ENCODE measurements around the gene NISCH.

The NISCH gene

GRCh38 chr3:52447512-52448355 lies 7.7 kb upstream of the NISCH start:
- no peak for DNase-seq (ENCODE audit: low read depth, low spot score)

GRCh38 chr3:52450489-52451236 lies 4.7 kb upstream of the NISCH start:
- no peak for DNase-seq (ENCODE audit: low read depth, low spot score)

GRCh38 chr3:52451237-52452083 lies 3.9 kb upstream of the NISCH start:
- DNase-seq (ENCODE audit: low read depth, low spot score): no peak

GRCh38 chr3:52452126-52452525 lies 3.3 kb upstream of the NISCH start:
- DNase-seq (ENCODE audit: low read depth, low spot score): no peak

GRCh38 chr3:52452570-52453221 lies 2.7 kb upstream of the NISCH start:
- DNase-seq (ENCODE audit: low read depth, low spot score): no peak

- DNase-seq (ENCODE audit: low read depth, low spot score): no peak
Measured at GRCh38 chr3:52453496-52454249, 1.7 kb upstream of the NISCH start, which contains the start of gene TNNC1. Gene TNNC1 (minus strand): TSS chr3:52454041. CDS start chr3:52454015, 26 bp downstream.

GRCh38 chr3:52454250-52454937 lies 1.0 kb upstream of the NISCH start:
- no peak for DNase-seq (ENCODE audit: low read depth, low spot score)

GRCh38 chr3:52454938-52455282 lies 494 bp upstream of the NISCH start:
- no peak for DNase-seq (ENCODE audit: low read depth, low spot score)

GRCh38 chr3:52456169-52456799 lies 880 bp downstream of the NISCH start:
- DNase-seq (ENCODE audit: low read depth, low spot score): no peak

GRCh38 chr3:52456800-52457183 lies 1.4 kb downstream of the NISCH start:
- DNase-seq (ENCODE audit: low read depth, low spot score): no peak

GRCh38 chr3:52458031-52458760 lies 2.8 kb downstream of the NISCH start:
- DNase-seq (ENCODE audit: low read depth, low spot score): no peak

- no peak for DNase-seq (ENCODE audit: low read depth, low spot score)
Measured at GRCh38 chr3:52458770-52459545, 3.6 kb downstream of the NISCH start.

- DNase-seq (ENCODE audit: low read depth, low spot score): no peak
Measured at GRCh38 chr3:52461874-52462273, 6.5 kb downstream of the NISCH start.

GRCh38 chr3:52463416-52463815 lies 8.0 kb downstream of the NISCH start:
- DNase-seq (ENCODE audit: low read depth, low spot score): no peak

- DNase-seq (ENCODE audit: low read depth, low spot score): no peak
Measured at GRCh38 chr3:52468336-52468735, 12.9 kb downstream of the NISCH start.

- DNase-seq (ENCODE audit: low read depth, low spot score): no peak
Measured at GRCh38 chr3:52469001-52469400, 13.6 kb downstream of the NISCH start.

- DNase-seq (ENCODE audit: low read depth, low spot score): no peak
Measured at GRCh38 chr3:52470920-52471319, 15.5 kb downstream of the NISCH start.
